DMS114 treated with DMSO at 0.1 percent for 48 hours (cell line): ENCODE results near the gene FARSA.
"Not testable (repeated sequence)": the region's sequence is repeated elsewhere in the genome, so short reads cannot be mapped to it uniquely, and the experiment has no call there.

ENCODE experiments used
- DNase-seq: peaks from one replicate; lab custom pipeline; 2025; ENCODE audit not compliant: unreplicated experiment; lab: John Stamatoyannopoulos, UW

FARSA gene

GRCh38 chr19:12891553-12892021 is 41.9 kb downstream of the FARSA start:
- no peak for DNase-seq

DNA sequence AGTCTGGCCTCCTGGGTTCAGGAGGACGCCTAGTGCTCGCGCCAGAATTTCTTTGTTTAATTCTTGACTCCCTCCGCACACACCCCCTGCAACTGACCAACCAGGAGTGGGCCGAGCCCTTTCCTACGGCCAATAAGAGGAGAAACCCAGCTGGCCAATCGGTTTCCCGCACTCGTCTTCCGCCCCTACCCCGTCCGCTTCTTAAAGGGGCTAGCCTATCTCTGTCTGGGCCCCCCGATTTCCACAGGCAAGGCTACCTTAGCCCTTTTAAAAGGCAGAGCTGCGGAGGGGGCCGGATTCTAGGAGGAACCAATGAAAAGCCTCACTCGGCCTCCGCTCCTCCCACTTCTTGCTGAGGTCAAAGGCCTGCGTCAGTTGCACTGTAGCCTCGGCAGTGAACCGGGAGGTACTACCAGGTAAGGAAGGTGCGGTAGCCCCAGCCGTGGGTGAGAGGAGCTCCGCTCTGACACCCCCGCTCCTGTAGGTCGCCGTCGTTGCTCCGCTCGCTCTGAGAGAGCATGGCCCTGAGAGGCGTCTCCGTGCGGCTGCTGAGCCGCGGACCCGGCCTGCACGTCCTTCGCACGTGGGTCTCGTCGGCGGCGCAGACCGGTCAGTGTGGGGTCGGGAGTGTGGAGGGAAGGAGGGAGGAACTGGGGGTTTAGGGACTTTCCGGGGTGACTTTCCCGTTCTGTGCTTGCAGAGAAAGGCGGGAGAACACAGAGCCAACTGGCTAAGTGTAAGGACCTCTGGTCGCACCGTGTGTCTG is 42.5 kb downstream of the FARSA start, which contains the start of gene GCDH:
TSS of gene GCDH (plus strand) at position 374 of the 766 bp plus-strand sequence. CDS start at position 519, 145 bp downstream.
- peak; percentile 96 for DNase-seq

DNA sequence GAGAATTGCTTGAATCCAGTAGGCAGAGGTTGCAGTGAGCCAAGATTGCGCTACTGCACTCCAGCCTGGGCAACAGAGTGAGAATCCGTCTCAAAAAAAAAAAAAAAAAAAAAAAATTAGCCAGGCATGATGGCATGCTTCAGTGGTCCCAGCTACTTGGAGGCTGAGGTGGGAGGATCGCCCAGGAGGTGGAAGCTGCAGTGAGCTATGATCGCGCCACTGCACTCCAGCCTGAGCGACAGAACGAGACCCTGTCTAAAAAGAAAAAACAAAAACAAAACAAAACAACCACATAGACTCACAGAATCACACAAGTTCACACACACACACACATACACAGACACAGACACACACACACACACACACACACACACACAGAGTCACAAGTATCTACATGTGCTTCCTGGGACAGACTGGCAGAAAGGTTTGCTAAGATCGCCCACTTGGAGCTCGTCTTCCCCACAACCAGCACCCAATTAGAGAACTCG is 43.2 kb downstream of the FARSA start:
- DNase-seq: not testable (repeated sequence)

GRCh38 chr19:12888006-12888603 is 45.4 kb downstream of the FARSA start:
- DNase-seq: no peak

DNA sequence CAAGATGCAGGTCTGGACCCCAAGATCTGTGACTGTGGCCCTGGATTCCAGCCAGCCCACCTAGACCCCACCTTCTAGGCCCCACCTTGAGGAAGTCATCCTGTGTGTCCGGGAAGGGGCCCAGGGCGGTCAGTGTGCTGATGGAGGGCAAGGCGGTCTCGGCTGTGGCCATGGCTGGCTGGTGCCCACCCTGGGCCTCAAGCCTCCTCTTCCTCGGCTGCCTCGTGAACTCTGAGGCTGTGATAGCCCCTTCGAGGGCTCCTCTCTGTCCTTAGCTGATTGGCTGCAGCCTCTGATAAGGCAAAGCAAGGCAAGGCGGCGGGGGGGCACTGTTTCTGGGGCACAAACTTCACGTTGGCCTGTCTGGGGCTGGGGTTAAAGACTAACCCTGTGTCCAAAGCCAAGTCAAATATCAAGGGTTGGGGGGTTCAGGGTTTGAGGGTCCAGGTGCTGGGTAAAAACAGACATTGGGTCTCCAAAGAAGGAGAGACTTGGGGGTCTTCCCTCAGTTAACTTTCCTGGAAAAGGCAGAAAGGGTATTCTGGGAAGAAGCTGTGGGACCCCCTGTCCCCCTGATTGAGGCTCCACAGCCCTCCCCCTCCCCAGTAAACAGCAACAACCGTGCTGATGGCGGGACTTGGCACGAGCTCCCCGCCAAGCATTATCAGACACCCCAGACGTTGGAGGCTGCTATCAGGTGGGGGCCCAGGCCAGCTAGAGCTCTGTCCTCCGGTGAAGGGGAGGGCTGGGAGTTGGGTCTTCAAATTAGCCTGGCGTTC is 46.4 kb downstream of the FARSA start, which contains the start of gene KLF1:
TSS of gene KLF1 (minus strand) at position 233 of the 779 bp plus-strand sequence. CDS start at position 172, 61 bp downstream.
- DNase-seq: no peak

DNA sequence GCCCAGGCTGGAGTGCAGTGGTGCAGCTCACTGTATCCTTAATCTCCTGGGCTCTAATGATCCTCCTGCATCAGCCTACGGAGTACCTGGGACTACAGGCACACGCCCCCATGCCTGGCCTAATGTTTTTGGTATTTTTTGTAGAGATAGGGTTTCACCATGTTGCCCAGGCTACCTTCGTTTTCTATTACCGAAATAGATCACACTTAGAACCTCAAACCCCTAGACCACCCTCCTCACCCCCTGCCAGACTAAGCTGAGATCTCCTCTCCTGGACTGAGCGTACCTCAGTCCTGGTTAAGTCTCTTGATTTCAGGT is 46.9 kb downstream of the FARSA start:
- DNase-seq: no peak

DNA sequence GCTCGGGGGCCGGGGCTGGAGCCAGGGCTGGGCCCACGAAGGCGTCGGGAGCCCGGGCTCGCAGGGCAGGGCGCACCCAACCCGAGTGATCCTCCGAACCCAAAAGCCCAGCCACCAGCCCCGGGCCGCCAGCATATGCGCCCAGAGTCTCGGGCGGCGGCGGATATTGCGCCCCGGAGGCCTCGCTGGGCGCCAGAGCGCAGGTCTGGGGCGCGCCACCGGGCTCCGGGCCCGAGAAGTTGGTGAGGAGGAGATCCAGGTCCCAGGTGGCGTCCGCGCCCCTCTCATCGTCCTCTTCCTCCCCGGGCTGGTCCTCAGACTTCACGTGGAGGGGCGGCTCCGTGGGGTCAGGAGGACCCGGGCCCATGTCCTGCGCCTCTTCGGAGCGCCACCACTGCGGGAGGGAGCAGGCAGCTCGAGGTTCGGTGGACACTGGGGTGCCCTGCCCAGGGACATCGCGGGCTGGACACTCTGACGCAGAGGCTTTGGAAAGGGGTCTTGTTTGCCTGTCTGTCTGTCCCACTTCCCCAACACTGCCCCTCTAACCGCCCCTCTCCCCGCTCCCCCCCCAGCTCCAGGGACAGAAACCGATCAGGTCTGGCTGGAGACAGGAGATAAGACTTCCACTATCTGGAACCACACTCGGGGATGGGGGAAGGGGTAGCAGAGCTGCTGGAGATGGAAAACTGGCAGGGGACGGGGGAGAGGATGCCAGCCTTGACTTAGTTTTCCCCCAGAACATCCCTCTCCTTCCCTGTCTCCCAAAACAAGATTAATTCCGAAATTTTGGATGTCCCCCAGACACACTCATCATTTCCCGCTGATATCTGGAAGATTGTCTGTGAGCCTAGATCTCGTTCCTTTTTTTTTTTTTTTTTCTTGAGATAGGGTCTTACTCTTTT is 47.5 kb downstream of the FARSA start:
- no peak for DNase-seq

DNA sequence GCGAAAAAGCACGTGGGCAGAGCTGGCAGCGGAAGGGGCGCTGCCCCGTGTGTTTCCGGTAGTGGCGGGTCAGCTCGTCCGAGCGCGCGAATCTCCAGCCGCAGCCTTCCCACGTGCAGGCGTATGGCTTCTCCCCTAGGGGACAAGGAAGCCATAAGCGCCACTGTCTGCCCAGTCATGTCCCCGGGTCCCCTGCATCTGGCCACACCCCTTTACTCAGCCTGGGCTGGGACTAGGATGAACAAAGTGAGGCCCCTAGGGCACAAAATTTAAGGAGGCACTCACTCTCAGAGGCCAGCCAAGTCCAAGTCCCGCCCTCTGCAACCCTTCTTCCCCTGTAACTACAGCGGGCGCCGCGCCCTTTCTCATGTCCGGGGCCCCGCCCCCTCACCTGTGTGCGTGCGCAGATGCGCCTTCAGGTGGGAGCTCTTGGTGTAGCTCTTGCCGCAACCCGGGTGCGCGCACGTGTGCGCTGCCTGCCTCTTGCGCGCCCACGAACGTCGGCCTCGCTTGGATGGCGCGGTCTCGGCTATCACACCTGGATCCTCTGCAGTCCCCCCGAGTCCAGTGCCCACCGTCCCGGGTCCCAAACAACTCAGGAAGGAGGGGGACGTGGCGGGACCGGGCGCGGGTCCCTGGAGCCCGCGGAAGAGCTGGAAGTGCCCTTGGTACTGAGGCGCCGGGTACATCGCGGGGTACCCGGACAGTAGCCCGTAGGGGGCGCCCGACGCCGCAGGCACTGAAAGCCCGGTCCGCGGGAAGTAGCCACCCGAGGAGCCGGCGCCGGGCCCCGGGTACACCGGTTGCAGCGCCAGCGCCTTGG is 48.4 kb downstream of the FARSA start:
- no peak for DNase-seq

DNA sequence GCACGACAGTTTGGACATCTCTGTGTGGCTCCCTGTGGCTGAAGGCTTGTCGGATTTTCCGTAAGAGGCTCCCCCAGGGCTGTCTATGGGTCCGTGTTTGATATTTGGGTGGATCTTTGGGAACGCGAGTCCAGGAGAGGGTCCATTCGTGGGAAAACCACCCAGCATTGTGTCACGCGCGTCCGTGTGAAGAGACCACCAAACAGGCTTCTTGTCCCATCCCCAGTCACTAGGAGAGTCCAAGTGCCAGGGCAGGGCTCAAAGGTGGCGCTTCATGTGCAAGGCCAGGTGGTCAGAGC is 48.9 kb downstream of the FARSA start:
- no peak for DNase-seq

DNA sequence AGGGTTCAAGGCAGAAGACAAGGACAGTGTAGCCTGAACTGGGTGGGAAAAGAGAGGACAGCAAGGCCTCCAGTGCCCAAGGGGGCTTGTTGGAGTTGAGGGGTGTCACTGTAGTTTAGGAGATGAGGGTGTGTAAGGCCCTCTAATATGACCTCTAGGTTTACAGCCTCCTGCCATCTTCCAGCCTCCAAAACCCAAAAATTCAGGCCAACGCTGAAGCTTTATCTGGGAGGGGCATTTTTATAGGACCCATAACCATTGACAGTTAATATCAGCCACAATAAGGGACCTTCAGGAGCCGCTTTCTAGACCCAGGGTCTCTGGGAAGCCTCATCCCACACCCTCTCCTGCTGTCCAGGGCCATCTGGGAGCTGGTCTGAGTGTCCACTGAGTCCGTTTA is 49.3 kb downstream of the FARSA start:
- DNase-seq: no peak

- DNase-seq: no peak
Measured at GRCh38 chr19:12882589-12882988, 50.9 kb downstream of the FARSA start.

DNA sequence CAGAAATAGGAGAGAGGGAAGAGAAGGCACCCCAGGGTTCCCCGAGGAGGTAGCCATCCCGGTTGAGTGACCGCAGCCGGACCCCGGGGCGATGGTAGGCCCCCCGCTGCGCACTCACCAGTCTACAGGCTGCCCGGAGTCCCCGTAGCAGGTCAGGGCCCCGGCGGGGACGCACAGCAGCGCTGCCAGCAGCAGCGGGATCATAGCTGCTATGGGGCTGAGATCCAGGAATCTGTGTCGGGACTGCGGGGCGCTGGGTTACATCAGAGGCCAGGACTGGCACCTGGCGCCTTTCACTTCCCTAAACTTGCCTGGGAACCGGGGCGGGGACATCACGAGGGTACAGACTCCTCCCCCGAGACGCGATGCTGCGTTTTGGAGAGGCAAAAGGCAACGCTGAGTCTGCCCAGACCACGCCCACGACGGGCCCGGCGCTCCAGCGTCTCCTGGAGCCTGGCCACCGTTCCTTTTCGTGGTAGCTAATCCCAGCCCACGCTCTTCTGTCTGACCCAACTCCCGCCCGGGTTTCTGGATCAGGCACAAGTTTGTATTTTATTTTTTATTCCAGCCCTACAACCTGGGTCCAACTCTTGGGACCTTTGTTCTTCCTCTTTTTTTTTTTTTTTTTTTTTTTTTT is 52.2 kb downstream of the FARSA start, which contains the start of gene DNASE2:
TSS of gene DNASE2 (minus strand) at position 278 of the 637 bp plus-strand sequence. CDS start at position 204, 74 bp downstream.
- DNase-seq: peak; percentile 82

DNA sequence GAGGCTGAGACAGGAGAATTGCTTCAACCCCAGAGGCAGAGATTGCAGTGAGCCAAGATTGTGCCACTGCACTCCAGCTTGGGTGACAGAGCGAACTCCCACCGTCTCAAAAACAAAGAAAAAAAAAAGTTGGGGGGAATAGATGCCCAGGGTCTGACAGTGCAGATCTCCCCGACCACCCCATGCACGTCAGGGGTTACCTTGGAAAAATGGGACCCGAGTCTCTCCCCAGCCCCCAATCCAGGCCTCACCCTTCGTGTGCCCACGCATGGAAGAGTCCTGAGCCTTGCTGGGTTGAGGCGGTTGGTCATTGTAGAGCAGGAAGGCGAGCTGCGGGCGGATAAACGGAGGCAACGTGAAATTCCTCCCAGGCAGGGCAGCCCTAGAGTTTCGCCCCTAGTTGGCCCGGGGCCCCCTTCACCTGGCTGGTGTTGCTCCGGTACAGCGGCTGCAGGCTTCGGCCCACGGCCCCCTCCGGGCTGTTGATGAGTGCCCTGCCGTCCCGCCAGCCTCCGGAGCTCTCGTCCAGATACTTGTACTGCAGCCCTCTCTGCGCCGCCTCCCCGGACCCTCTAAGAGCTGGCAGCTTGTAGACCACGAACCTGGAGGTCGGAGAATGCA is 52.9 kb downstream of the FARSA start:
- no peak for DNase-seq

DNA sequence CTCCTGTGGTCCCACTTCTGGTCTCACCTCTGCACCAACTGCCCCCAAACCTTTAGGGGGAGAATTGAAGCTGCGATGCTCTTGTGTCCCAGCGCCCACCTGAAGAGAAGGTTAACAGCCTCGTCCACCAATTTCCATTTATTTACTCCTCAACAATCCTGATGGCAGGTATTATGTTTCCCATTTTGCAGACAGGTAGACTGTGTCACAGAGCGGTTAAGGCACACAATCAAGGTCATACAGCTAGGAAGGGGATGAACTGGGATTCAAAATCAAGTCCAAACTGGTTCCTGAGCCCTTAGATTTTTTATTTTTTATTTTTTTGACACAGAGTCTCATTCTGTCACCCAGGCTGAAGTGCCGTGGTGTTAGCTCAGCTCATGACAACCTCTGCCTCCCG is 58.4 kb downstream of the FARSA start:
- DNase-seq: no peak

DNA sequence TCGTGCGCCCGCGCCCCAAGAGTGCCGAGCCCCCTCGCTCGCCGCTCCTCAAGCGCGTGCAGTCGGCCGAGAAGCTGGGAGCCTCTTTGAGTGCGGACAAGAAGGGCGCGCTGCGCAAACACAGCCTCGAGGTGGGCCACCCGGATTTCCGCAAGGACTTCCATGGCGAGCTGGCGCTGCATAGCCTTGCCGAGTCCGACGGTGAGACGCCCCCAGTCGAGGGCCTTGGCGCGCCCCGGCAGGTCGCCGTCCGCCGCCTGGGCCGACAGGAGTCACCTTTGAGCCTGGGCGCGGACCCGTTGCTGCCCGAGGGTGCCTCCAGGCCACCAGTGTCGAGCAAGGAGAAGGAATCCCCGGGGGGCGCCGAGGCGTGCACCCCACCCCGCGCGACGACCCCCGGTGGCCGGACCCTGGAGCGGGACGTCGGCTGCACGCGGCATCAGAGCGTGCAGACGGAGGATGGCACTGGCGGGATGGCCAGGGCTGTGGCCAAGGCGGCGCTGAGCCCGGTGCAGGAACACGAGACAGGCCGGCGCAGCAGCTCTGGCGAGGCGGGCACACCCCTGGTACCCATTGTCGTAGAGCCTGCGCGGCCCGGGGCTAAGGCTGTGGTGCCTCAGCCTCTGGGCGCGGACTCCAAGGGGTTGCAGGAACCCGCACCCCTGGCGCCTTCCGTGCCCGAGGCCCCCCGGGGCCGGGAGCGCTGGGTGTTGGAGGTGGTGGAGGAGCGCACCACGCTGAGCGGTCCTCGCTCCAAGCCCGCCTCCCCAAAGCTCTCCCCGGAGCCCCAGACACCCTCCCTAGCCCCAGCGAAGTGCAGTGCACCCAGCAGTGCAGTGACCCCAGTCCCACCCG is 59.4 kb downstream of the FARSA start:
- no peak for DNase-seq

GRCh38 chr19:12872941-12873890 is 60.3 kb downstream of the FARSA start:
- no peak for DNase-seq
